ENCODE results near the gene ACCS.

The ACCS gene

GRCh38 chr11:44043157-44043556 lies 22.9 kb upstream of the ACCS start:
- no peak for DNase-seq

GRCh38 chr11:44046182-44046581 lies 19.9 kb upstream of the ACCS start:
- DNase-seq: no peak

GRCh38 chr11:44047298-44047697 lies 18.8 kb upstream of the ACCS start:
- no peak for DNase-seq

- DNase-seq: no peak
These were observed 18.1 kb upstream of the ACCS start, which contains the start of gene ACCSL for GRCh38 chr11:44047931-44048431. ACCSL (plus strand) TSS chr11:44047981; CDS start chr11:44048037, 56 bp downstream.

GRCh38 chr11:44049832-44050231 lies 16.2 kb upstream of the ACCS start:
- no peak for DNase-seq

- DNase-seq: no peak
These were observed 14.9 kb upstream of the ACCS start for GRCh38 chr11:44051171-44051570.

- DNase-seq: no peak
These were observed 8.7 kb upstream of the ACCS start for GRCh38 chr11:44057340-44057739.

- DNase-seq: no peak
These were observed 7.8 kb upstream of the ACCS start for GRCh38 chr11:44058275-44058674.

- no peak for DNase-seq
These were observed 859 bp upstream of the ACCS start for GRCh38 chr11:44065161-44065661.

- DNase-seq: peak; percentile 1
These were observed 667 bp downstream of the ACCS start for GRCh38 chr11:44066732-44067141.

GRCh38 chr11:44067266-44067665 lies 1.2 kb downstream of the ACCS start:
- DNase-seq: no peak

GRCh38 chr11:44068180-44068579 lies 2.1 kb downstream of the ACCS start:
- DNase-seq: no peak

- DNase-seq: no peak
These were observed 5.1 kb downstream of the ACCS start for GRCh38 chr11:44071157-44071556.

GRCh38 chr11:44072757-44073658 lies 6.9 kb downstream of the ACCS start:
- DNase-seq: no peak

- no peak for DNase-seq
These were observed 12.7 kb downstream of the ACCS start for GRCh38 chr11:44078794-44079193.

- DNase-seq: no peak
These were observed 13.3 kb downstream of the ACCS start for GRCh38 chr11:44079376-44079775.

- no peak for DNase-seq
These were observed 14.9 kb downstream of the ACCS start for GRCh38 chr11:44080951-44081350.

GRCh38 chr11:44082645-44083044 lies 16.6 kb downstream of the ACCS start:
- DNase-seq: no peak

GRCh38 chr11:44083433-44083832 lies 17.4 kb downstream of the ACCS start:
- no peak for DNase-seq

- no peak for DNase-seq
These were observed 17.8 kb downstream of the ACCS start for GRCh38 chr11:44083906-44084305.

GRCh38 chr11:44085330-44085729 lies 19.3 kb downstream of the ACCS start:
- DNase-seq: no peak

GRCh38 chr11:44088377-44088776 lies 22.3 kb downstream of the ACCS start:
- no peak for DNase-seq

GRCh38 chr11:44088871-44089270 lies 22.8 kb downstream of the ACCS start:
- DNase-seq: no peak

GRCh38 chr11:44090539-44090938 lies 24.5 kb downstream of the ACCS start:
- DNase-seq: no peak

Measured in CD4-positive, alpha-beta T cell treated with Interleukin-21 for 1 hour (primary cell).